Measurements from ENCODE around the gene LHPP.

Gene LHPP

GRCh38 chr10:124496150-124496549, 34.5 kb downstream of the LHPP start:
- DNase-seq (ENCODE audit: extremely low read depth, insufficient read length), result no peak

DNA sequence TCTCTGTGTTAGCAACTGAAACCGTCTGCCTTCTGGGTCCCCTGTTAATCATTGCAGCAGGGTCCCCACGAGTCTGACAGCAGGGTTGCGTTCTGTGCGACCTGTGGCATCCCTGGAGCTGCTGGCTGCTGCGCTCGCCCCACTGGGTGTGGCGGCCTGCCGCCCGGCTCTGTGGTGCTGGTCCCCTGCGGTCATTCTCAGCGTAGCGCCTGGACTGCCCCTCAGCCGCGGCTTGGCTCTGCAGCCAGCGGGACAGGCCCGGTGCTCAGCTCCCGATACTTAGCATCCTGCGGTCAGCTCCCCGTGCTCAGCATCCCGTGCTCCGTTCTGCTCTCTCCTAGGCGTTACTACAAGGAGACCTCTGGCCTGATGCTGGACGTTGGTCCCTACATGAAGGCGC, 35.0 kb downstream of the LHPP start:
- no peak for DNase-seq (ENCODE audit: extremely low read depth, insufficient read length)
- TF ChIP-seq CTCF (IDR thresholded peaks at IDR 0.05; ENCODE audit: insufficient read depth, low read length, poor library complexity, severe bottlenecking), result no peak
- no peaks in the 10 kb centered on the region for H3K36me3 ChIP-seq (ENCODE audit: control insufficient read depth, insufficient read depth, low read length)
- no peaks in the 10 kb centered on the region for H3K27me3 ChIP-seq (replicated peaks; ENCODE audit: control insufficient read depth, insufficient read depth, low read length)
- H3K4me3 ChIP-seq (replicated peaks; ENCODE audit: low read depth, low read length), result no peak overlapping the region

More at GRCh38 chr10:124496150-124496549, 34.5 kb downstream of the LHPP start:
- TF ChIP-seq CTCF (IDR thresholded peaks at IDR 0.05; ENCODE audit: insufficient read depth, low read length, poor library complexity, severe bottlenecking), result no peak
- H3K36me3 ChIP-seq (ENCODE audit: control insufficient read depth, insufficient read depth, low read length), result no peaks in the 10 kb centered on the region
- H3K4me3 ChIP-seq (replicated peaks; ENCODE audit: low read depth, low read length), result no peak overlapping the region
- H3K27me3 ChIP-seq (replicated peaks; ENCODE audit: control insufficient read depth, insufficient read depth, low read length), result no peaks in the 10 kb centered on the region

- Histone ChIP-seq H3K36me3 (ENCODE audit: control insufficient read depth, insufficient read depth, low read length) (no peaks in the 10 kb centered on the region), H3K27me3 (replicated peaks; ENCODE audit: control insufficient read depth, insufficient read depth, low read length) (no peaks in the 10 kb centered on the region), H3K4me3 (replicated peaks; ENCODE audit: low read depth, low read length) (no peak overlapping the region)
- DNase-seq (ENCODE audit: extremely low read depth, insufficient read length), result no peak
- TF ChIP-seq CTCF (IDR thresholded peaks at IDR 0.05; ENCODE audit: insufficient read depth, low read length, poor library complexity, severe bottlenecking), result no peak
These were observed 35.7 kb downstream of the LHPP start for GRCh38 chr10:124497196-124497881.

DNA sequence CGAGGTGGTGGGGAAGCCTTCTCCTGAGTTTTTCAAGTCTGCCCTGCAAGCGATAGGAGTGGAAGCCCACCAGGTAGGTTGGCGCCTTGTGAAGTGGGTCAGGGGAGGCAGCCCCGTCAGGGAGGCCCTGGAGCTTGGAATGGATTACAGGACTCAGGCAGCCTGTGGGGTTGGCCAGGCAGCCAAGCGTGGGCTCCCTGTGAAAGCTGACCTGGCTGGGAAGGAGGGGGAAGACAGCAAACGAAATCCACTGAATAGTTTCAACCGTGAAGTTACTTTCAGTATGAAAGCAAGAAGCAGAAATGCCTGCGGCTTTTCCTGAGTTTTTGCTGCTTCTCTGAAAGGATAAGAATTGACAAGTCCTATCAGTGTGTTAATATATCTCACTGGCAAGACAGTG, 36.4 kb downstream of the LHPP start:
- TF ChIP-seq CTCF (IDR thresholded peaks at IDR 0.05; ENCODE audit: insufficient read depth, low read length, poor library complexity, severe bottlenecking), result no peak
- no peak overlapping the region for H3K4me3 ChIP-seq (replicated peaks; ENCODE audit: low read depth, low read length)
- no peak for DNase-seq (ENCODE audit: extremely low read depth, insufficient read length)
- no peaks in the 10 kb centered on the region for H3K36me3 ChIP-seq (ENCODE audit: control insufficient read depth, insufficient read depth, low read length)
- H3K27me3 ChIP-seq (replicated peaks; ENCODE audit: control insufficient read depth, insufficient read depth, low read length), result no peaks in the 10 kb centered on the region

- no peak for TF ChIP-seq CTCF (IDR thresholded peaks at IDR 0.05; ENCODE audit: insufficient read depth, low read length, poor library complexity, severe bottlenecking)
- H3K4me3 ChIP-seq (replicated peaks; ENCODE audit: low read depth, low read length), result no peak overlapping the region
- H3K36me3 ChIP-seq (ENCODE audit: control insufficient read depth, insufficient read depth, low read length), result no peaks in the 10 kb centered on the region
- no peak for DNase-seq (ENCODE audit: extremely low read depth, insufficient read length)
- H3K27me3 ChIP-seq (replicated peaks; ENCODE audit: control insufficient read depth, insufficient read depth, low read length), result no peaks in the 10 kb centered on the region; the same call in 1 of the 2 replicates
These were observed 39.1 kb downstream of the LHPP start for GRCh38 chr10:124500757-124501156.

- Histone ChIP-seq H3K4me3 (replicated peaks; ENCODE audit: low read depth, low read length) (no peak overlapping the region), H3K27me3 (replicated peaks; ENCODE audit: control insufficient read depth, insufficient read depth, low read length) (no peaks in the 10 kb centered on the region; the same call in 1 of the 2 replicates), H3K36me3 (ENCODE audit: control insufficient read depth, insufficient read depth, low read length) (no peaks in the 10 kb centered on the region)
- no peak for DNase-seq (ENCODE audit: extremely low read depth, insufficient read length)
- TF ChIP-seq CTCF (IDR thresholded peaks at IDR 0.05; ENCODE audit: insufficient read depth, low read length, poor library complexity, severe bottlenecking), result no peak
These were observed 43.1 kb downstream of the LHPP start for GRCh38 chr10:124504711-124505110.
